ENCODE measurements around the gene POF1B.
"Not testable (repeated sequence)": the region's sequence is repeated elsewhere in the genome, so short reads cannot be mapped to it uniquely, and the experiment has no call there.

Gene POF1B

GRCh38 chrX:85379174-85379907 is at the start of gene POF1B:
POF1B (minus strand) TSS chrX:85379665; CDS start chrX:85379454, 211 bp downstream.
- no peak for DNase-seq (ENCODE audit: low read depth in 3 of 3)

GRCh38 chrX:85429066-85429465 is 49.6 kb upstream of the POF1B start:
- DNase-seq (ENCODE audit: low read depth in 3 of 3): no peak

- DNase-seq (ENCODE audit: low read depth in 3 of 3): no peak
Observed at GRCh38 chrX:85419293-85419692, 39.8 kb upstream of the POF1B start.

- DNase-seq (ENCODE audit: low read depth in 3 of 3): no peak
Observed at GRCh38 chrX:85391878-85392238, 12.4 kb upstream of the POF1B start.

- DNase-seq (ENCODE audit: low read depth in 3 of 3): no peak
Observed at GRCh38 chrX:85391185-85391877, 11.9 kb upstream of the POF1B start.

- no peak for DNase-seq (ENCODE audit: low read depth in 3 of 3)
Observed at GRCh38 chrX:85381602-85382001, 2.1 kb upstream of the POF1B start.

GRCh38 chrX:85378461-85378860 is 1.0 kb downstream of the POF1B start:
- no peak for DNase-seq (ENCODE audit: low read depth in 3 of 3)

- no peak for DNase-seq (ENCODE audit: low read depth in 3 of 3)
Observed at GRCh38 chrX:85375333-85375738, 4.1 kb downstream of the POF1B start.

GRCh38 chrX:85365370-85365995 is 14.0 kb downstream of the POF1B start:
- no peak for DNase-seq (ENCODE audit: low read depth in 3 of 3)

GRCh38 chrX:85359051-85359450 is 20.4 kb downstream of the POF1B start:
- no peak for DNase-seq (ENCODE audit: low read depth in 3 of 3)

- no peak for DNase-seq (ENCODE audit: low read depth in 3 of 3)
Observed at GRCh38 chrX:85345523-85345922, 33.9 kb downstream of the POF1B start.

- no peak for DNase-seq (ENCODE audit: low read depth in 3 of 3)
Observed at GRCh38 chrX:85327060-85327333, 52.5 kb downstream of the POF1B start.

GRCh38 chrX:85326234-85327059 is 53.0 kb downstream of the POF1B start:
- no peak for DNase-seq (ENCODE audit: low read depth in 3 of 3)

- not testable (repeated sequence) for DNase-seq (ENCODE audit: low read depth in 3 of 3)
Observed at GRCh38 chrX:85311348-85311747, 68.1 kb downstream of the POF1B start.

- no peak for DNase-seq (ENCODE audit: low read depth in 3 of 3)
Observed at GRCh38 chrX:85309717-85310116, 69.7 kb downstream of the POF1B start.

GRCh38 chrX:85303544-85303943 is 75.9 kb downstream of the POF1B start:
- no peak for DNase-seq (ENCODE audit: low read depth in 3 of 3)

- DNase-seq (ENCODE audit: low read depth in 3 of 3): no peak
Observed at GRCh38 chrX:85288992-85289723, 90.3 kb downstream of the POF1B start.

GRCh38 chrX:85285286-85285685 is 94.2 kb downstream of the POF1B start:
- not testable (repeated sequence) for DNase-seq (ENCODE audit: low read depth in 3 of 3)

- no peak for DNase-seq (ENCODE audit: low read depth in 3 of 3)
Observed at GRCh38 chrX:85244450-85245211, 134.8 kb downstream of the POF1B start.

GRCh38 chrX:85243761-85244449 is 135.6 kb downstream of the POF1B start, which contains the start of the genes SATL1 and ZNF711:
SATL1 (minus strand) TSS chrX:85243779; CDS start chrX:85108968, 134,811 bp downstream.
ZNF711 (plus strand) TSS chrX:85243991; CDS start chrX:85247573, 3,582 bp downstream.
- no peak for DNase-seq (ENCODE audit: low read depth in 3 of 3)
